IPS DF 6.9 (cell line): Measurements from ENCODE around the gene PPP2R3B.
"Not testable (repeated sequence)": the region's sequence is repeated elsewhere in the genome, so short reads cannot be mapped to it uniquely, and the experiment has no call there.

Experiments
- DNase-seq: peaks from one replicate; pipeline ENCODE4 v3.0.0-alpha.2; 2013; ENCODE audit warnings: low read depth, low spot score
- H3K27ac ChIP-seq: one replicate; pipeline ENCODE4 v1.5.1; 2013; ENCODE audit warnings: low read length, control low read depth
- H3K27me3 ChIP-seq: 2 replicates; pipeline ENCODE4 v1.6.1; 2013; ENCODE audit warnings: mild to moderate bottlenecking, low read length; ENCODE audit not compliant: control insufficient read depth, insufficient read depth
- H3K36me3 ChIP-seq: 2 replicates; pipeline ENCODE4 v1.6.1; 2013; ENCODE audit warnings: low read length; ENCODE audit not compliant: control insufficient read depth, insufficient read depth
- H3K4me1 ChIP-seq: 2 replicates; pipeline ENCODE4 v1.6.1; 2013; ENCODE audit warnings: low read length; ENCODE audit not compliant: control insufficient read depth, insufficient read depth
- H3K4me3 ChIP-seq: 2 replicates; pipeline ENCODE4 v1.5.1; 2013; ENCODE audit warnings: mild to moderate bottlenecking, low read length
- H3K9me3 ChIP-seq: 2 replicates; pipeline ENCODE4 v1.6.1; 2013; ENCODE audit warnings: low read length, inconsistent platforms; ENCODE audit not compliant: control insufficient read depth, insufficient read depth
- WGBS: extraction: QIAGEN DNeasy Blood & Tissue Kit; methylation state at CpG from one replicate; pipeline ENCODE4 v1.1.7; 2013; ENCODE audit warnings: mixed read lengths, missing lambda C conversion rate; ENCODE audit not compliant: insufficient read length, insufficient coverage; 5-methylcytosine and 5-hydroxymethylcytosine counted together

The PPP2R3B gene

DNA sequence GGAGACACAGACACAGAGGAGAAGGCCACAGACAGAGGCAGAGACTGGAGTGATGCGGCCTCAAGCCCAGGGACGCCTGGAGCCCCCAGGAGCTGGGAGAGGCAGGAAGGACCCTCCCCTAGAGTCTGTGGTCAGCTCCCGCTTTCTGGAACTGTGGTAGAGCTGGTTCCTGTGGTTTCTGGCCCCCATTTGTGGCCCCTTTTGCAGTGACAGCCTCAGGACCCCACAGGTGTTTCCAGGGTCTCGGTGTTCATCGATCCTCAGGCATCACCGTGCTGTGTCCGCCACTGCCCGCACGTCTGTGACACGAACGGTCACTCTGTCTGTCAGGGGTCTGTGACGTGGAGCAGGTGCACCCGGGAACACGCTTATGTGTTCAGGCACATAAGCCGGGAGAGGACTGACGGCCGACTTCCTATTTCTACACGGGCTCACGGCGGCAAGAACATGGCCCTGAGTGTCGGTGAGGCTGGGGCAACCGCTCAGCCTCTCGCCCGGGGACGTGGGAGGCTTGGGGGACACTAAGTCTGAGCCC, 76.0 kb downstream of the PPP2R3B start:
- Histone ChIP-seq H3K27ac (no peak overlapping the region), H3K4me1 (no peaks in the 10 kb centered on the region), H3K9me3 (no peaks in the 10 kb centered on the region), H3K36me3 (peaks cover 62% of the 10 kb centered on the region), H3K27me3 (no peaks in the 10 kb centered on the region), H3K4me3 (no peak overlapping the region)
- WGBS, result no CpG with 5 or more reads among the region's 25 CpGs
- DNase-seq, result no peak

DNA sequence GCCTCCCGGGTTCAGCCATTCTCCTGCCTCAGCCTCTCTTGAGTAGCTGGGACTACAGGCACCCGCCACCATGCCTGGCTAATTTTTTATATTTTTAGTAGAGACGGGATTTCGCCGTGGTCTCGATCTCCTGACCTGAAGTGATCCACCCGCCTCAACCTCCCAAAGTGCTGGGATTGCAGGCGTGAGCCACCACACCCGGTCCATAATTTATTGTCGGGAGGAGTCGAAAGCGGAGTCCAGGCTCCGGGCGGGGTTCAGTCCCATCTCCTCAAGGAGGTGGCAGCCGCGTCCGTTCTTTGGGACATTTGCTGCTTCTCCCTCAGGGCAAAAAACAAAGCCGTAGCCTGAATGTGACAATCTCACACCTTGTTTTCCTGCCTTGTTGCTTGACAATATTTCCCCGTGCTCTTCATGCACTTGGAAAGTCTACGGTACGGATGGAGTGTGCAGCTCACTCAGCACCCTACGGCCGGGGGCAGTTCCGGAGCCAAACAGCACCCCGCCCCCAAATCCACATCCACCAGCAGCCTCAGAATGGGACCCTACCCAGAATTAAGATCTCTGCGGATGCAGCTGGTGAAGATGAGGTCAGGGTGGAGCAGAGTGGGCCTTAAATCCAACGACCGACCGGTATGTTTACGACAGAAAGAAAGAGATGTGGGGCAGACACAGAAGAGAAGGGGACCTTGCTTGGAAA, 77.7 kb downstream of the PPP2R3B start:
- no peaks in the 10 kb centered on the region for H3K9me3 ChIP-seq
- peaks cover 59% of the 10 kb centered on the region for H3K36me3 ChIP-seq

DNA sequence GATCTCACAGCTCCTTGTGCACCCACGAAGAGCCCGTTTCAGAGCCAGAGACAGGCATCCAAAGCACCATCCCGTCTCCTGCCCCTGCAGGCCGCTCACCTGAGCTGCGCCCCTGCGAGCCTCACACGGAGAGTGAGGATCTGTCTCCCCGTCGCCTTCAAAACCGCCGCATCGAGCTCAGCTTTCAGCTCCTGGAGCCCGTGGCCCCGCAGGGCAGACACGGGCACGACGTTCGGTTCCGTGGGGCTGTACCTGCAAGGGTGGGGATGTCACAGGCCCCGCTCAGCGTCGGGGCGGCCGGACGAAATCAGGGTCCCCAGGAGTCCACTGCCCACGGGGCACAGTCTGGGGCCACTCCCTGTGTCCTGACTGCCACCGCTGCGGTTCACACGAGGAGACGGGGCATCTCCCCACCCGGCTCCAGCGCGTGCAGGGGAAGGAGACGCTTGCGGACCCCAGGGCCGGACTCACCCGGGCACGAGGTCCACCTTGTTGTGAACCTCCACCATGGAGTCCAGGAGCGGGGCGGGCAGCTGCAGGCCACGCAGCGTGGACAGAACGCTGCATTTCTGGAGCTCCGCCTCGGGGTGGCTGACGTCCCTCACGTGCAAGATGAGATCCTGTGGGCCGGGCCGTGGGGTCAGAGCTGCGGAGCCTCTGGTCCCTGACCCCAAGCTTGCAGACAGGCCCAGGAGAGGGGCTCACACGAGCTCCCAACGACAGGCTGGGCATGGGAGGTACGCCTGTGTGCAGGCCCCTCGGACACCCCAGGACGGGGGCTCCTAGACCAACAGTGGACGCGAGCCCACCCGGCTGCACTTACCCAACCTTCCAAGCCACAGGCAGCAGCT, 79.2 kb downstream of the PPP2R3B start:
- no CpG with 5 or more reads among the region's 58 CpGs for WGBS

More for the DNA sequence above, 77.7 kb downstream of the PPP2R3B start:
- H3K27ac ChIP-seq, result no peak overlapping the region
- no CpG with 5 or more reads among the region's 30 CpGs for WGBS
- H3K4me1 ChIP-seq, result no peaks in the 10 kb centered on the region
- DNase-seq, result no peak
- H3K4me3 ChIP-seq, result no peak overlapping the region
- H3K27me3 ChIP-seq, result no peaks in the 10 kb centered on the region

DNA sequence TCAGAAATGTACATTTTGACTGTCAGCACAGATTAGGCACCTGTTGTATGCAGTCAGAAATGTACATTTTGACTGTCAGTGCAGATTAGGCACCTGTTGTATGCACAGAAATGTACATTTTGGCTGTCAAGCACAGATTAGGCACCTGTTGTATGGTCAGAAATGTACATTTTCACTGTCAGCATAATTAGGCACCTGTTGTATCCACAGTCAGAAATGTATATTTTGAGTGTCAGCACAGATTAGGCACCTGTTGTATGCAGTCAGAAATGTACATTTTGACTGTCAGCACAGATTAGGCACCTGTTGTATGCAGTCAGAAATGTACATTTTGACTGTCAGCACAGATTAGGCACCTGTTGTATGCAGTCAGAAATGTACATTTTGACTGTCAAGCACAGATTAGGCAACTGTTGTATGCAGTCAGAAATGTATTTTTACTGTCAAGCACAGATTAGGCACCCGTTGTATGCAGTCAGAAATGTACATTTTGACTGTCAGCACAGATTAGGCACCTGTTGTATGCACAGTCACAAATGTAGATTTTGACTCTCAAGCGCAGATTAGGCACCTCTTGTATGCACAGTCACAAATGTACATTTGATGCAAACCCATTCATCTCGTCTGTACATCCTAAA, 80.0 kb downstream of the PPP2R3B start:
- H3K36me3 ChIP-seq, result peaks cover 48% of the 10 kb centered on the region
- not testable (repeated sequence) for H3K27me3 ChIP-seq

More for the DNA sequence above, 79.2 kb downstream of the PPP2R3B start:
- Histone ChIP-seq H3K27ac (no peak overlapping the region), H3K9me3 (no peaks in the 10 kb centered on the region), H3K27me3 (no peaks in the 10 kb centered on the region), H3K4me1 (no peaks in the 10 kb centered on the region), H3K4me3 (no peak overlapping the region), H3K36me3 (peaks cover 52% of the 10 kb centered on the region)
- DNase-seq, result no peak

DNA sequence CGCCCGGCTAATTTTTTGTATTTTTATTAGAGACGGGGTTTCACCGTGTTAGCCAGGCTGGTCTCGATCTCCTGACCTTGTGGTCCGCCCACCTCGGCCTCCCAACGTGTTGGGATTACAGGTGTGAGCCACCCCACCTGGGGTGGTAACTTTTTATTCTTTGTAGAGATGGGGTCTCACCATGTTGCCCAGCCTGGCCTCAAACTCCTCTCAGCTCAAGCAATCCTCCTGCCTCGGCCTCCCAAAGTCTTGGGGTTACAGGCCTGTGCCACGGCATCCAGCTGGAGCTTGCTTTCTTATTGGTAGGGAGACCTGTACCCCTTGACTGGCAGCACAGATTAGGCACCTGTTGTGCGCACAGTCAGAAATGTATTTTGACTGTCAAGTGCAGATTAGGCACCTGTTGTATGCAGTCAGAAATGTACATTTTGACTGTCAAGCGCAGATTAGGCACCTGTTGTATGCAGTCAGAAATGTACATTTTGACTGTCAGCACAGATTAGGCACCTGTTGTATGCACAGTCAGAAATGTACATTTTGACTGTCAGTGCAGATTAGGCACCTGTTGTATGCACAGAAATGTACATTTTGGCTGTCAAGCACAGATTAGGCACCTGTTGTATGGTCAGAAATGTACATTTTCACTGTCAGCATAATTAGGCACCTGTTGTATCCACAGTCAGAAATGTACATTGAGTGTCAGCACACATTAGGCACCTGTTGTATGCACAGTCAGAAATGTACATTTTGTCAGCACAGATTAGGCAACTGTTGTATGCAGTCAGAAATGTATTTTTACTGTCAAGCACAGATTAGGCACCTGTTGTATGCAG, 80.7 kb downstream of the PPP2R3B start:
- no CpG with 5 or more reads among the region's 12 CpGs for WGBS
- H3K4me1 ChIP-seq, H3K27ac ChIP-seq, H3K4me3 ChIP-seq, DNase-seq, H3K27me3 ChIP-seq, H3K9me3 ChIP-seq: not testable (repeated sequence)
- peaks cover 41% of the 10 kb centered on the region for H3K36me3 ChIP-seq

More for the DNA sequence above, 80.0 kb downstream of the PPP2R3B start:
- not testable (repeated sequence) for H3K4me1 ChIP-seq, H3K9me3 ChIP-seq, DNase-seq, H3K27ac ChIP-seq, H3K4me3 ChIP-seq
- WGBS, result no CpG with 5 or more reads among the region's 3 CpGs

DNA sequence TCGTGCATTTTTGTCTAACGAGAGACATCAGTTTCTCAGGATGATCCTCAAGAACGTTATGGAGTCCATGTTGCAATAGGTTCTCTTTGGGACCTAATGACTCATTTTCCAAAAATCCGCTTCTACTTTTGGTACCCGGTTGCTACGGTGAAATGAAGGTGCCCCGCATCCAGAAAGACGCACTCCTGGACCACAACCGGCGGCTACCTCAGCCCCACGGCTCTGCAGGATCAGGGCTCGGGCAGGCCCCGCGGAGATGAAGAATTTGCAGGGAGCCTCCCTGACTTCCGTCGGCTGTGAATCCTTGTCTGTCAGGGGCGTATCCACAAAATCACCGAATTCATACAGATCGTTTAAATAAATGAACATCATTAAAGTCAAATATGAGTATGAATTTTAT, 83.7 kb downstream of the PPP2R3B start:
- Histone ChIP-seq H3K27me3 (no peaks in the 10 kb centered on the region), H3K4me3 (no peak overlapping the region), H3K9me3 (no peaks in the 10 kb centered on the region), H3K4me1 (no peaks in the 10 kb centered on the region), H3K27ac (no peak overlapping the region), H3K36me3 (peaks cover 46% of the 10 kb centered on the region)
- no CpG with 5 or more reads among the region's 19 CpGs for WGBS
- no peak for DNase-seq

DNA sequence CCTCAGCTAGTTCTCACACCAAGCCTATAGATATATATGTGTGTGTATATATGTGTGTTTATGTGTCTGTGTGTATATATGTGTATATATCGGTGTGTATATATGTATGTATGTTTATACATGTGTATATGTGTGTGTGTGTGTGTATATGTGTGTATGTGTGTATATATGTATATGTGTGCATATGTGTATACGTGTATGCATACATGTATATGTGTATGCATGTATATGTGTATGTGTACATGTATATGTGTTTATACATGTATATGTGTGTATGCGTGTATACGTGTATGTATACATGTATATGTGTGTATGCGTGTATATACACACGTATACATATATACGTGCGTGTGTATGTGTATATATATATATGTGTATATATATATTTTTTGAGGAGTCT, 86.4 kb downstream of the PPP2R3B start:
- Histone ChIP-seq H3K36me3 (peaks cover 34% of the 10 kb centered on the region), H3K4me3 (no peak overlapping the region), H3K9me3 (no peaks in the 10 kb centered on the region), H3K27ac (no peak overlapping the region), H3K4me1 (no peaks in the 10 kb centered on the region), H3K27me3 (no peaks in the 10 kb centered on the region)
- WGBS, result no CpG with 5 or more reads among the region's 8 CpGs
- DNase-seq, result no peak

DNA sequence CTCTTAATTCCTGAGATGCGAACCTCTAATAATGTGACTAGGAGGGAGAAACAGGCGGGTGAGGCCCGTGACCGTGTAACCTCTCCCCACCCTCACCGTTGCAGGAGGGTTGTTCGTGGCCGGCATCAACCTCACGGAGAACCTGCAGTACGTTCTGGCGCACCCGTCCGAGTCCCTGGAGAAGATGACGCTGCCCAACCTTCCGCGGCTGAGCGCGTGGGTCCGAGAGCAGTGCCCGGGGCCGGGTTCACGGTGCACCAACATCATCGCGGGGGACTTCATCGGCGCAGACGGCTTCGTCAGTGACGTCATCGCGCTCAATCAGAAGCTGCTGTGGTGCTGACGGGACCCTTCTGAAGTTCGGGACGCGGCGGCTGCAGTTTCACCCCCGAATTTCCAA, 87.7 kb downstream of the PPP2R3B start:
- no peak for DNase-seq
- Histone ChIP-seq H3K4me3 (no peak overlapping the region), H3K27ac (no peak overlapping the region), H3K27me3 (no peaks in the 10 kb centered on the region), H3K9me3 (no peaks in the 10 kb centered on the region), H3K36me3 (peaks cover 31% of the 10 kb centered on the region), H3K4me1 (no peaks in the 10 kb centered on the region)
- no CpG with 5 or more reads among the region's 36 CpGs for WGBS

DNA sequence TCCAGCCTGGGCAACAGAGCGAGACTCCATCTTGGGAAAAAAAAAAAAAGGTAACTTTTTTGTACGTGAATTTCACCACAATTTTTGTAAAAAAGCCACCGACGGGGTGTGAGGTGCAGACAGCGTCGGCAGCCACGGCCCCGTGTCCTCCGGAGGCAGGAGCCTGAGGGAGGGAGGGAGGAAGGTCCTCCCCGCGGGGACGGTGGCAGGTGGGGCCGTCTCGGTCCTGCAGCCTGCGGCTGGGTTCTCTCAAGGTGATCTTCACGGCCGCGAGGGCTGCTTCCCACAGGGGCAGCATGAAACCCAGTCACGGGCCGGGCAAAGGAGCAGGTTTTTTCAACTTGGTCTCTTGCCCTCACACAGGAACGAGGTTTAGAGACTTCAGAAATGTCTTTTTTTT, 91.6 kb downstream of the PPP2R3B start:
- WGBS, result no CpG with 5 or more reads among the region's 21 CpGs

More for the DNA sequence above, 91.6 kb downstream of the PPP2R3B start:
- Histone ChIP-seq H3K9me3 (no peaks in the 10 kb centered on the region), H3K27me3 (no peaks in the 10 kb centered on the region), H3K4me1 (no peaks in the 10 kb centered on the region; the same call in 1 of the 2 replicates), H3K36me3 (peaks cover 48% of the 10 kb centered on the region), H3K4me3 (no peak overlapping the region), H3K27ac (no peak overlapping the region)
- no peak for DNase-seq
